Gastroesophageal sphincter (tissue), 3 donors: ENCODE results near the gene FARS2.

Experiments
- CTCF ChIP-seq, 4 experiments: fragments of 200-600 bp in 2 of 4; fragments of 450-650 bp in 2 of 4; sonication (generic) in 1 of 4; IDR thresholded peaks; one replicate each; pipeline ENCODE4 v1.5.1; 2017 to 2019; ENCODE audit warnings: antibody characterized with exemption in 4 of 4, mild to moderate bottlenecking in 2 of 4, moderate library complexity in 2 of 4
- POLR2A ChIP-seq, 2 donors: fragments of 450-650 bp; IDR thresholded peaks; one replicate each; pipeline ENCODE4 v1.6.1; 2017; ENCODE audit warnings: antibody characterized with exemption in 2 of 2, mild to moderate bottlenecking in 2 of 2, moderate library complexity in 1 of 2

- TF ChIP-seq CTCF (IDR thresholded peaks at IDR 0.05): no peak
- no peak for TF ChIP-seq POLR2A (IDR thresholded peaks at IDR 0.05)
Measured at GRCh38 chr6:5516036-5516435, 254.7 kb downstream of the FARS2 start.
